ENCODE measurements around the gene UQCC5. TPM values are rescaled to one million over a fixed set of nuclear protein-coding genes. Genes with fewer than 3 reads are reported as not detected.
A peak's percentile ranks its signal among the peaks of the same experiment; 100 is the strongest.
"Not testable (repeated sequence)": the region's sequence is repeated elsewhere in the genome, so short reads cannot be mapped to it uniquely, and the experiment has no call there.

UQCC5 gene
- total RNA-seq, 1 donor from 2014 or later = 1.2 TPM

DNA sequence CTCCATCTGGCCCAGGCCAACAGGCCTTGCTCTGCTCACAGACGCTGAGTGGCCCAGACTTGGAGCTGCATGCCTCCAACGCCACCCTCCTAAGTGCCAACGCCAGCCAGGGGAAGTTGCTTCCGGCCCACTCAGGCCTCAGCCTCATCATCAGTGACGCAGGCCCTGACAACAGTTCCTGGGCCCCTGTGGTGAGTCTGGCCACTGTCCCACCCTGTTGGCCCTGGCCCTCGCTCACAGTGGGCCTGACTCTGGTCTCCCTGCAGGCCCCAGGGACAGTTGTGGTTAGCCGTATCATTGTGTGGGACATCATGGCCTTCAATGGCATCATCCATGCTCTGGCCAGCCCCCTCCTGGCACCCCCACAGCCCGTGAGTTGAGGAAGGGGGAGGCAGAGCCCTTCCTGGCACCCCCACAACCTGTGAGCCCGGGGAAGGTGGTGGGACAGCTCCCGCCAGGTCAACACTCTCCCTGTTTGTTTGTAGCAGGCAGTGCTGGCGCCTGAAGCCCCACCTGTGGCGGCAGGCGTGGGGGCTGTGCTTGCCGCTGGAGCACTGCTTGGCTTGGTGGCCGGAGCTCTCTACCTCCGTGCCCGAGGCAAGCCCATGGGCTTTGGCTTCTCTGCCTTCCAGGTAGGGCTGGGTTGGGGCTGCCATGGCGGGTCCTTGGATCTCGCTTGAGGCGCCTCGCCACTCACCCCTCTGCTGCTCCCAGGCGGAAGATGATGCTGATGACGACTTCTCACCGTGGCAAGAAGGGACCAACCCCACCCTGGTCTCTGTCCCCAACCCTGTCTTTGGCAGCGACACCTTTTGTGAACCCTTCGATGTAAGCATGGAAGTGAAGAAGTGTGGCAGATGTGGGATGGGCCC is 12.8 kb upstream of the UQCC5 start:
- no peak for DNase-seq (ENCODE audit: extremely low spot score in 2 of 2)
- H3K9me3 ChIP-seq = no peaks in the 10 kb centered on the region
- TF ChIP-seq POLR2A (IDR thresholded peaks at IDR 0.05) (no peak), POLR2AphosphoS5 (IDR thresholded peaks at IDR 0.05; ENCODE audit: insufficient read depth in 1 of 2, low read depth in 1 of 2) (no peak)
- TF ChIP-seq, protein P1, sequence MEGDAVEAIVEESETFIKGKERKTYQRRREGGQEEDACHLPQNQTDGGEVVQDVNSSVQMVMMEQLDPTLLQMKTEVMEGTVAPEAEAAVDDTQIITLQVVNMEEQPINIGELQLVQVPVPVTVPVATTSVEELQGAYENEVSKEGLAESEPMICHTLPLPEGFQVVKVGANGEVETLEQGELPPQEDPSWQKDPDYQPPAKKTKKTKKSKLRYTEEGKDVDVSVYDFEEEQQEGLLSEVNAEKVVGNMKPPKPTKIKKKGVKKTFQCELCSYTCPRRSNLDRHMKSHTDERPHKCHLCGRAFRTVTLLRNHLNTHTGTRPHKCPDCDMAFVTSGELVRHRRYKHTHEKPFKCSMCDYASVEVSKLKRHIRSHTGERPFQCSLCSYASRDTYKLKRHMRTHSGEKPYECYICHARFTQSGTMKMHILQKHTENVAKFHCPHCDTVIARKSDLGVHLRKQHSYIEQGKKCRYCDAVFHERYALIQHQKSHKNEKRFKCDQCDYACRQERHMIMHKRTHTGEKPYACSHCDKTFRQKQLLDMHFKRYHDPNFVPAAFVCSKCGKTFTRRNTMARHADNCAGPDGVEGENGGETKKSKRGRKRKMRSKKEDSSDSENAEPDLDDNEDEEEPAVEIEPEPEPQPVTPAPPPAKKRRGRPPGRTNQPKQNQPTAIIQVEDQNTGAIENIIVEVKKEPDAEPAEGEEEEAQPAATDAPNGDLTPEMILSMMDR (IDR thresholded peaks at IDR 0.05) = no peak
- H3K27ac ChIP-seq = no peak overlapping the region
- peaks cover 37% of the 10 kb centered on the region for H3K4me1 ChIP-seq
- peaks cover 0 to 10% of the 10 kb centered on the region in 2 donors for H3K36me3 ChIP-seq
- H3K27me3 ChIP-seq = no peaks in the 10 kb centered on the region
- no peak overlapping the region for H3K4me3 ChIP-seq
- intact Hi-C loops (cut with DNase I) = loop anchor here (10.0 kb wide), 1 partner anchor 99 kb away; no protein-coding TSS in a partner anchor

DNA sequence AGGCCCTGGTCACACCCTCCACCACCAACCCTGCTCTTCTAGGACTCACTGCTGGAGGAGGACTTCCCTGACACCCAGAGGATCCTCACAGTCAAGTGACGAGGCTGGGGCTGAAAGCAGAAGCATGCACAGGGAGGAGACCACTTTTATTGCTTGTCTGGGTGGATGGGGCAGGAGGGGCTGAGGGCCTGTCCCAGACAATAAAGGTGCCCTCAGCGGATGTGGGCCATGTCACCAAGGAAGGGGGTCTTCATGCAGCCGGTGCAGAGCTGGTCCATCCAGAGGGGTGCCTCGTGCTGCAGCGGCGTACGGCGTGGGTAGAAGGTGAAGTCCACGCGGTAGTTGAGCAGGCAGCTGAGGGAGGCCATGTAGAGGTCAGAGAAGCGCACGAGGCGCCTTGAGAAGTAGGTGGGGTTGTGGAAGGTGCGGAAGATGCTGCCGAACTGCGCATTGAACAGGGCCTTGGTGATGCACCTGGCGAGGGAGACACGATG is 12.1 kb upstream of the UQCC5 start:
- Histone ChIP-seq H3K27ac (peak overlapping the region; percentile 60), H3K9me3 (no peaks in the 10 kb centered on the region), H3K36me3 (peaks cover 0 to 10% of the 10 kb centered on the region in 2 donors), H3K27me3 (no peaks in the 10 kb centered on the region), H3K4me3 (no peak overlapping the region), H3K4me1 (peaks cover 33% of the 10 kb centered on the region)
- intact Hi-C loops (cut with DNase I) = loop anchor here (10.0 kb wide), 1 partner anchor 100 kb away; no protein-coding TSS in a partner anchor
- no peak for TF ChIP-seq POLR2A (IDR thresholded peaks at IDR 0.05)
- TF ChIP-seq POLR2AphosphoS5 (IDR thresholded peaks at IDR 0.05; ENCODE audit: insufficient read depth in 1 of 2, low read depth in 1 of 2) = no peak
- TF ChIP-seq, protein P1 (IDR thresholded peaks at IDR 0.05) = no peak
- DNase-seq (ENCODE audit: extremely low spot score in 2 of 2) = no peak

DNA sequence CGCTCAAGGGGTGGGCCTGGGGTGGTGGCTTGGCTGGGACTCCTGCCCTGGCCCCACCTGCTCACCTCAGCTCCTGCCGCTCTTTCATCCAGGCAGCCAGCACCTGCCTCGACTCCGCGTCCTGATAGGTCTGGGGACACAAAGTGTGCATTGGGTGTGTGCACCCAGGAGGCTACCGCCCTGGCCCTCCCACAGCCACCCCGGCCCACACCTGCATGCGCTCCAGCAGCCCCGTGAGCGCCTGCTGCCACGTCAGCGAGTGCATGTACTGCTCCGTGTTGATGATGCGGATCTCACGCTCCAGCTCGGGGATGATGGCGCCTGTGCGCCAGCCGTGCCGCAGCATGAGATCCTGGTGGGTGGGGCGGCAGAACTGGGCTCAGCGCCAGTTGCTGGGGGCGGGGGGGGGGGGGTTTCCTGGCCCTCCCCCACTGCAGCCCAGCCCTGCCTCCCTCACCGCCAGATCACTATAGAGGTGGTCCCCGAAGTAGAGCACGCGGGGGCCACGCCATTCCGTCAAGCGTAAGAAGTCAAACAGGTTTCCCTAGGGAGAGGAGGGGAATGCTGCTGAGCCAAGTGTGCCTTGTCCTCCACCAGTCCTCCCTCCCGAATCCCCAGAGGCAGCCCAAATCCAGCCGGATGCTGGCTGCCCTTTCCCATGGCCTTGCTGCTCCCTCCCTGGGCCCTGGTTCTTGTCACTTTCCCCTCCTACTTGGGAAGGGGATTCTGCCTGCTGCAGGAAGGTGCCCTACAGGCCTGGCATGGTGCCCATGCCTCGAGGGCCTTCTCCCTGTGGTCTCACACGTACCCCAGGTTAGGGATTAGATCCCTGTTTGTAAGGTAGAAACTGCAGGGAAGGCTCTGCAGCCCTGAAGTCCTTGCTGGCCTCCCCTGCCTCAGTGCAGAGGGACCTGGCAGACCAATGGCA is 11.4 kb upstream of the UQCC5 start:
- peak overlapping the region; percentile 60 for H3K27ac ChIP-seq
- peaks cover 0 to 10% of the 10 kb centered on the region in 2 donors for H3K36me3 ChIP-seq
- no peaks in the 10 kb centered on the region for H3K9me3 ChIP-seq
- H3K4me3 ChIP-seq = no peak overlapping the region
- TF ChIP-seq POLR2AphosphoS5 (IDR thresholded peaks at IDR 0.05; ENCODE audit: insufficient read depth in 1 of 2, low read depth in 1 of 2) = peak in 1 of 2 donors; percentile 20
- TF ChIP-seq POLR2A (IDR thresholded peaks at IDR 0.05) = no peak
- TF ChIP-seq, protein P1 (IDR thresholded peaks at IDR 0.05) = no peak
- H3K27me3 ChIP-seq = no peaks in the 10 kb centered on the region
- DNase-seq (ENCODE audit: extremely low spot score in 2 of 2) = no peak
- peaks cover 40% of the 10 kb centered on the region for H3K4me1 ChIP-seq
- intact Hi-C loops (cut with DNase I) = loop anchor here (10.0 kb wide), 1 partner anchor 100 kb away; no protein-coding TSS in a partner anchor

DNA sequence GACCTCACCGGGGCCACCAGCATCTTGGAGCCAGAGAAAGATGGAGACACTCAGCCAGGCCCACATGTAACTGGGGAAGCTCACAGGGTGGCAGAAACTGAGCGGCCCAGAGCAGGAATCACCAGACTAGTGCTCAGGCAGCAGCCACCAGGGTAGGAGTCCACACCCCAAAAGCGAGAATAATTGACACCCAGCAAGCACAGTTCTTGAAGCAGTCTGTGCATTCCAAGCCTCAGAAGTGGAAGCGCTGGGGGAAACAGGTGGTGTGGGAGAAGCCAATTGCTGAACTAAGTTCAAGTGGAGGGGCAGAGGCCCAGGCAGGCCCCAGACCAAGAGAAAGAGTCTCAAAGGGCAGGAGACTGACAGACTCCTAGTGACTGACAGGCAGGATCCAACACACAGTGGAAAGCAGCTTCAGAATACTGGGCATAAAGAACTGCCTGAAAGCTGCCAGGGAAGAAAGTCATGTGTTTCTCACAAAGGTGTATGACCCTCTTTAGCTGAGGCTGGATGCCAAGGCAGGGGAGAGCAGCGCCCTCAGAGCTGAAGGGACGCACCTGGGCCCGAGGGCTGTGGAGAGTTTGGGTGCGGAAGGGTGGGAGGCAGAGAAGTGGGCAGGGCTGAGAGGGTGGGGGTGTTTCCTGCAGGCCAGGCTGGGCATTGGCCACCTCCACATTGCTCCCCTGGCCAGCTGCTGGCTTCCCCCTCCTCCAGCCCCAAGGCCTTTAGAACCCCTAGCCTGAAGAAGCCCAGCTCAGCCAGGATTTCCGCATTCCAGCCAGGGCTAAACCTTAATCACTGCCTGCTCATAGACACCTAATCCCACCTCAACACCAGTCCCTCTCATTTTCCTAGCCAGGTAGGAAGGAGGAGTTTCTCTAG is 10.5 kb upstream of the UQCC5 start:
- intact Hi-C loops (cut with DNase I) = loop anchor here (10.0 kb wide), 1 partner anchor 101 kb away; no protein-coding TSS in a partner anchor
- Histone ChIP-seq H3K4me1 (peaks cover 47% of the 10 kb centered on the region), H3K9me3 (no peaks in the 10 kb centered on the region), H3K27ac (peak overlapping the region; percentile 60), H3K27me3 (no peaks in the 10 kb centered on the region), H3K4me3 (no peak overlapping the region), H3K36me3 (peaks cover 0 to 10% of the 10 kb centered on the region in 2 donors)
- TF ChIP-seq, protein P1 (IDR thresholded peaks at IDR 0.05) = no peak
- no peak for TF ChIP-seq POLR2A (IDR thresholded peaks at IDR 0.05)
- TF ChIP-seq POLR2AphosphoS5 (IDR thresholded peaks at IDR 0.05; ENCODE audit: insufficient read depth in 1 of 2, low read depth in 1 of 2) = no peak
- DNase-seq (ENCODE audit: extremely low spot score in 2 of 2) = no peak

DNA sequence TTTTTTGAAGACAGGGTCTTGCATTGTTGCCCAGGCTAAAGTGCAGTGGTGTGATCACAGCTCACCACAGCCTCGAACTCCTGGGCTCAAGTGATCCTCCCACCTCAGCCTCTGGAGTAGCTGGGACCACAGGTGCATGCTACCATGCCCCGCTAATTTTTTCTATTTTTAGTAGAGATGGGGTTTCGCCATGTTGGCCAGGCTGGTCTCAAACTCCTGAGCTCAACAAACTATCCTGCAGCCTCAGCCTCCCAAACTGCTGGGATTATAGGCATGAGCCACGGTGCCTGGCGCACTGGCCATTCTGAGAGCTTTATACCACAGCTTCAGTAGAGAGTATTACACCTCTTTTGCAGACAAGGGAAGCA is 9.8 kb upstream of the UQCC5 start:
- intact Hi-C loops (cut with DNase I) = loop anchor here (10.0 kb wide), 1 partner anchor 102 kb away; no protein-coding TSS in a partner anchor

More for the DNA sequence above, 9.8 kb upstream of the UQCC5 start:
- H3K36me3 ChIP-seq = peaks cover 0 to 10% of the 10 kb centered on the region in 2 donors
- not testable (repeated sequence) for DNase-seq (ENCODE audit: extremely low spot score in 2 of 2); H3K27me3 ChIP-seq; H3K4me3 ChIP-seq; H3K9me3 ChIP-seq
- H3K27ac ChIP-seq = peak overlapping the region; percentile 60
- peaks cover 54% of the 10 kb centered on the region for H3K4me1 ChIP-seq
